CD4-positive, alpha-beta T cell treated with Interleukin-6 at 100 ng/mL for 8 hours (primary cell): ENCODE measurements around the gene KCNJ6.

ENCODE experiments used
- DNase-seq: peaks from one replicate; pipeline ENCODE4 v3.0.0-alpha.2; 2020; ENCODE audit warnings: mixed read lengths, low spot score

KCNJ6 gene

GRCh38 chr21:37904856-37905255 lies 11.4 kb downstream of the KCNJ6 start:
- DNase-seq: no peak

DNA sequence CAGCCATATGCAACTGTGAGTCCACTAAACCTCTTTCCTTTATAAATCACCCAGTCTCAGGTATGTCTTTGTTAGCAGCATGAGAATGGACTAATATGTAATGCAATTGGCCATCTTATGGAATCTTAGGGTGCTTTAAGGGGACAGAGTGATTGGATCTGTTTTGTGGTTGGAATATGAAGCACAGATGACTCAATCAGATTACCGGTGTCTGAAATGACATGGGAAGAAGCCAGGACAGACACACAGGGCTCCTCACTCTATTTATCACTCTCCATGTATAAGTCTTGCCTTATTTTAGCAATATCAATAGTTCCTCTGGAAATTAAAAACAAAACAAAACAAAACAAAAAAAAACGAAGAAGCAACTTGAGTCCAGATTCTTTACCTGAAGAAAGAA lies 12.9 kb downstream of the KCNJ6 start:
- DNase-seq: no peak

DNA sequence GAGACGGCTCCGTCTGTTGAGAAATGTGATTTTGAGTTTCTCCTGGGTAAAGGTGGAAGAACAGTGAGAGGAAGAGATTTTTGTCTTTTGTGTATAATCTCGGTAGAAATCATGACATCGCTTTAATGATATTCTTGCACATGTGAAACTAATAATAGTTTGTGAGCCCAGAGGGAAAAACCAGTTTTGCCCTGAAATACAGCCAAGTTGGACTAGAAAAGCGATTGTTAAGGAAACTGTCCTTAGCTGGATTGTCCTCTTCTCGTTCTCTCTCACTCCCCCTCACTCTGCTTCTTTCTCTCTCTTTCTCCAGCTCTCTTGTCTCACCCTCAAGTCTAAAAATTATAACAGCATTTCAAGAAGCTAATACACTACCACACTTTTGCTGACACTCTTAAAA lies 17.1 kb downstream of the KCNJ6 start:
- DNase-seq: no peak

DNA sequence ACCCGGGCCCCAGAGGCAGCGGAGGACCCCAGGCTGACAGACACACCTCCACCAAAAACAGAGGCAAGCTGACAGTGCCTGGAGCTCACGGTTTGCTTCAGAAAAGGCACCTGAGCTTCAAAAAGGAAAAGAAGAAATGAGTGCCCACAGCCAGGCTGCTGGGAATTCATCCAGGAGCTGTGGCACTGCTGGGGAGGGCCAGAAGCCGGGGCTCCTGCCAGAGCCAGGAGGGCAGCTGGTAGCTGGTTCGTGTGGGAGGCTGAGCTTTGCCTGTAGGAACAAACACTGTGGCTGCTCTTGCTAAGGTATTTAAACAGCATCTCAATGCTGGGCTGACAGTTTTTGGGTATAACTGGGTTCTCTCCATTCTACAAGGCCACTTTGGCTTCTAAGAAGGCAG lies 19.5 kb downstream of the KCNJ6 start:
- no peak for DNase-seq

- DNase-seq: no peak
These were observed 24.3 kb downstream of the KCNJ6 start for GRCh38 chr21:37891972-37892371.

DNA sequence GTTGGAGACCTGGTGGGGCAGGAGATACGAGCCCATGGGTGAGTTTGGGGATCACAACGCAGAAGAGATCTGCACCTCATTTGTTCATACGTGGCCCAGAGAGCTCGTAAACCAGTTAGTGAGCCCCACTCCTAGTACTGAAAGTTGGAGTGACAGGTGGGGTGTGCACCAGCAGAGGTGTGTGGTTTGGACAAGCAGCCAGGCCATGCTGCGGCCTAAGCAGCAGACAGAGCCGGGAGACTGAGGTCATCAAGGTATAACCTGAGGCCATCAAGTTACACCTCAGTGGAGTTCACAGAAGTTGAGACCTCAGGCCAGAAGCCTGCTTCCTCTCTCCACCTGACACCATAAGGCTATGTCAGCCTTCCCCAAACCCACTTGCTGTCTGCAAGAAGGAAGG lies 27.6 kb downstream of the KCNJ6 start:
- no peak for DNase-seq

DNA sequence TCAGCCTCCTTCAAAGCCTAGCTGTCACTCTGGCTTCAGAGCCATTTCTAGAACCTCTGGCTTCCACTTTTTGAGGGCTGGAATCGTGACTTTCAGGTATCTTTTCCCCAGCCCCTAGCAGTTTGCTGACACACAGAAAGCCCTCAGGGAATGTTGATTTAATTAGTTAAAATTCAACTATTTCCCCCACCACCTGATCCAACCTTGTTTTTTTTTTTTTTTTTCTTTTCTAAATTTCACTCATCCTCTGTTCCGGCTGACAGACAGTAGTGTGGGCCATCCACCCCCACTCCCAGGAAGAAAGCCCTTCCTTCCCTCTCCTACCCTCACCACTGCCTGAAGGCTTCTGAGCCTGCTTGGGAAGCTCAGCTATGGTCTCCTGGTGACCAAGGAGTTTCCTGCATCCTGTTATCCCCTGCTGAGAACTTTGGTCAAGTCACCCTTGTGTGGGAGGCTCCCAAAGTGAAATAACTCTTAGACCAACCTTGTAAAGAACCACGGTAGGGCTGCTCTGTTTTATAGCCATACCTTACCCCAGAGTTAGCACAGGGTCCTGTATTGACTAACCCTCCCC lies 29.4 kb downstream of the KCNJ6 start:
- DNase-seq: no peak

GRCh38 chr21:37886120-37886519 lies 30.1 kb downstream of the KCNJ6 start:
- DNase-seq: no peak

DNA sequence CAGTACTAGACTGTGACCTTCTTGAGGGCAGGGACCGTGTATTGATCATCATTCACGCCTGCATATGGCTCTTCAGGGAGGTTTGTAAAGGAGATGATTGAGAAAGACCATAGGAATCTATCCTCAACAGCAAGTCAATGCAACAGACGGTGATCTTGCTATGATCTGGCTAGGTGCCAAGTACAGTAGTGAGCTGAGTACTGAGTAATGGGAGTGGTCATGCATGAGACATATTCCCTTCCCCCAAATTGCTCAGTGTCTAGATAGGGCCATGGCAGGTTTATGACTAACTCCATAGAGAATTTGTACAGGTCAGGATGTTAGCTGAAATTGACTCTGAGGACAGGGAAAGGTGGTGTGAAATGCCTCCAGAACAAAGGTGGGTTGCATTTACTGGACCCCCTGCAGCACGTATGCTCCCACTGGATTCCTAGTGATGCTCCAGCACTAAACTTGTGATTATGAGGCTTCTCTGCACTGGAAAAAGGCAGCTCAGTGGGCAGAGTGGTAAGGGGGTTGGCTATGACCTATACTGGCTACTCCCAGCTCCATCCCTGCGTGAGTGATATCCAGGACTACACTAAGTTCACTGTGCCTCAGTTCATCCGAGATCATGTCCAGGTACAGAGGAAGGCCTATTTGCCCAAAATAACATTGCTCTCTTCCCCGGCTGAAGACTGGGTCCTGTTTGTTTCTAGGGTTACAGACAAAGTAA lies 37.2 kb downstream of the KCNJ6 start:
- DNase-seq: no peak

- DNase-seq: no peak
These were observed 38.2 kb downstream of the KCNJ6 start for GRCh38 chr21:37877888-37878684.

DNA sequence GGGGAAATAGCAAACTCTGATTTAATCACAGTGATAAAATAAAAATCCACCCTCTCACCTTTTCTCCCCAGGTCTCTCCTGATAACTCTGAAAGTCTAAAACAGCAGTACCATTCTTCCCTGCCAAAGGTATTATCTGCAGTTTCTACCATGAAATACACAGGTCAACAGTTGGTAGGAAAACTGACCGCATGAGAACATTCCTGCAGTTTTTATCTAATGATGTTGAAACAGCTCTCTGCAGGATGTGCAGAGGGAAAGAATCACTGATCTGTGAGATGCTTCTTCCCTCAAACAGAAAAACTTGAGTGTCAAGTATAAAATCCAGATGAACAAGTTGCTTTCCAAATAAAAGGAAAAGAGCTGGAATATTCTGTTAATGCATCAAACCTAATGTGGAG lies 39.1 kb downstream of the KCNJ6 start:
- no peak for DNase-seq

- no peak for DNase-seq
These were observed 39.7 kb downstream of the KCNJ6 start for GRCh38 chr21:37876561-37876960.

DNA sequence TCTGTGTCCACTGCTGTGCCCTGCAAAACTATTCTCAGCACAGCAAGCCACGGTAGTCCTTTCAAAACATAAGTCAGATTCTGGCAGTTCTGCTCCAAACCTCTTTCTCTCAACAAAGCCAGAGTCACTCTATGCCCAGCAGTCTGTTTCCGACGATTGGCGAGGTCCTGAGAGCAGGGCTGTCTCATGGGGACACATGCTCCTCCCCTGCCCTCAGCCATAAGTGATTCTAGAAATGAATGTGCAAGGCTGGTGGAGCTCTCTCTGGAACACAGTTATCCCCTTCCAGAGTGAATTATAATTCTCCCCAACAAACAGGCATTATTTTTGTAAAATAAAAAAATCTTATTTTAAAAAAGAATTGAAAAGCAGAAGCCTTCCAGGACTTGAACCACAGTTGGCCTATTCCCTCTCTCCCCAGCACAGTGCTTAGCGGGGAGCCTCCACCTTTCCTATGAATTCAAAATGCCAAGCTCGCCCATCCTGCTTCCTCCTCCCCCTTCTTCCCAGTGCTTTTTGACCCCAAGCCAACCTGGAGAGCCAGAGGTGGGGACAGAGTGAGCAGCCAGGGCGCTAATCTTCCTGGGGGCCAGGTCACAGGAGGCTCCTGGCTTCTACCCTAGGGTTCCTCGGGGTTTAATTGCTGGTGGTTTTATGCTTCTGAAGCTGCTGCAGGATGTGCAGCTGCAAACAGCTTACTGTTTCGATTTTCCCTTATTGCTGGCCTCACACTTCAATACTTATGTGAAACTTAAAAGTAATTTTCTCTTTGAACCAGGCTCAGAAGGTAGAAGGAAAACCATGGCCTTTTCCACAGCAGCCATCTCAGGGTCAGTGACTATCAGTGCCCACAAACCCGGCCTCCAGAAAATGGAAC lies 41.1 kb downstream of the KCNJ6 start:
- no peak for DNase-seq

GRCh38 chr21:37874481-37874880 lies 41.8 kb downstream of the KCNJ6 start:
- DNase-seq: no peak

DNA sequence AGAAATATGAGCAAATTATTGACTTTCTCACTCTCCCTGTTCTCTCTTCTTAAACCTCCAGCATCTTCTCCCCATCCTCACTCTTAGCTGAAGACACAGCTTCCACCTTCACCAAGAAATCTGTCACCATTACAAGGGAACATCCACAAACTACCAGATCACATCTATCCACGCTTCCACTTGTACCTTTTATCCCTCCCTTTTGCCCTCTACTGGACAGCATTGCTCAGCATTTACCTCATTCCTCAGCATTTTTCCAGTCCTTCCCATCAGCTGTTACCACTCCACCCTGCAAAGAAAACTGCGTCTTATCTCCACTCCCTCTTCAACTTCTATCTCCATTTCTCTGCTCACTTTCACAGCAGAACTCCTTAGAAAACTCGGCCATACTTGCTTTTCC lies 42.6 kb downstream of the KCNJ6 start:
- no peak for DNase-seq

- no peak for DNase-seq
These were observed 45.0 kb downstream of the KCNJ6 start for GRCh38 chr21:37871121-37871862.

DNA sequence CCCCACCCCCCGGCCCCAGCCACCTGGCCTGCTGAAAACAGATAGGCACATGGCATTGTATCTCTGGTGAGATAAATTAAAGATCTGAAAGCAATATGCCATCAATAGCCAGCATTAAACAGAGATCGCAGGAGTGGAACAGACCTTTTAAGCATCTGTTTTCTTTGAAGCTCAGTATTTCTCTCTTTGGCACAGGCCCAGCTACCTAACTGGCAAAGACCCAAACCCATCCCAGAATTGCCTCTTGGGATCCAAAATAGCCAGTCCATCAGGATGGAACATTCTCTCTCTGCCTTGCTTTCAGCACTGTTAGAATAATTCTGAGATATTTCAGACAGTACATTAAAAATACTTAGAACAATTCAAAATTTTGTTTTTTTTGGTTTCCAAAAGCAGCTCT lies 46.0 kb downstream of the KCNJ6 start:
- no peak for DNase-seq

GRCh38 chr21:37869661-37870060 lies 46.6 kb downstream of the KCNJ6 start:
- DNase-seq: no peak

- no peak for DNase-seq
These were observed 47.6 kb downstream of the KCNJ6 start for GRCh38 chr21:37868446-37869295.

GRCh38 chr21:37866027-37866426 lies 50.2 kb downstream of the KCNJ6 start:
- DNase-seq: no peak

DNA sequence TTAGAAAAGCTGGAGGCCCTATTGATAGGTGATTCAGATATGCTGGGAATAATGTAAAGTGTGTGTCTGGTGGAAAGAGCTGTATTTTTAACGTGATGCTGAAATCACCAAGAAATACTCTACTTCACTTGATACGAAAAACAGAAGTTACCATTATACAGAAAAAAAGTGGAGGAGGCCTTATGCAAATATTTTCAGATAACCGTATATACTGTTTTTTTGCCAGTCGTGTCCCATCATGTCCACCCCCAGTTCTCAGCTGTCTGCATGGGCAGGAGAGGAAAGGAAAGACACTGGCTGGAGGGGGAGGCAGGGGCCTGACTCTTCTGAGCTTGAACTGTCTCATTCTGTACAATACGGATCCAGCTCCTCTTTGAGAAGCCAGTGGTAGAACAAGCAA lies 51.1 kb downstream of the KCNJ6 start:
- no peak for DNase-seq
